Measurements from ENCODE around the gene LRP1.

GRCh38 chr12:57103856-57104255, 24.4 kb upstream of the LRP1 start:
- no peak for TF ChIP-seq CTCF (conservative IDR thresholded peaks at IDR 0.05)
- no peak for TF ChIP-seq ZFX (IDR thresholded peaks at IDR 0.05)
